AG04449 (cell line): ENCODE data around the gene GIMAP8.
"Not testable (repeated sequence)": the region's sequence is repeated elsewhere in the genome, so short reads cannot be mapped to it uniquely, and the experiment has no call there.

Experiments used
- CTCF ChIA-PET: fragments of 350-600 bp; formaldehyde crosslinking; extraction: SDS; loops from one replicate; lab custom pipeline; 2021; ENCODE audit warnings: antibody characterized with exemption; lab: Yijun Ruan, JAX
- POLR2A ChIA-PET: fragments of 400-600, 350-600 bp; formaldehyde crosslinking; extraction: SDS; loops from one replicate; lab custom pipeline; 2020; ENCODE audit warnings: antibody characterized with exemption, inconsistent platforms; lab: Yijun Ruan, JAX
- DNase-seq: peaks from one replicate; pipeline ENCODE4 v3.0.0-alpha.2; 2010; ENCODE audit warnings: low read depth, low spot score
- H3K4me3 ChIP-seq: 2 replicates; pipeline ENCODE4 v1.5.1; 2011; ENCODE audit warnings: low read depth, mild to moderate bottlenecking, control low read depth, low read length
- TF ChIP-seq, protein P1 (sequence below): IDR thresholded peaks from one replicate; pipeline ENCODE4 v1.5.1; 2011; ENCODE audit warnings: mild to moderate bottlenecking, moderate library complexity, low read length, control low read depth, inconsistent platforms; ENCODE audit not compliant: insufficient read depth; ENCODE audit errors: missing control alignments

GIMAP8 gene

DNA sequence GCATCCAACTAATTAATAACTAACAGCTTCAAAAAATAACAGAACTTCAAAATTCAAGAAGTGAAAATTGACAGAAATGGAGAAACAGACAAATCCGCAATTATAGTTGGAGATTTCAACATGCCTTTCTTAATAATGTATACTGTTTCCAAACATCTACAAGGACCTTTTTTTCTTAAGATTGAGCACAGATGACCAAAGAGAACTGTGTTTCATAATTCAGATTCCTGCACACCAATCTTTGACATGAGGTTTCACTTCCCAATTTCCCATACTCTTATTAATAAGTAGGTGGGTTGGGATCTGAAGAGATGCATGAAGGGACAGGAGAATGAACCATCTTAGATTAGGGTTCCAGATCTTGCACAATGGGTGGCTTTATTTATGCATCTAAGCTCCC lies 39.4 kb downstream of the GIMAP8 start:
- H3K4me3 ChIP-seq: no peak overlapping the region
- no peak for DNase-seq
- ChIA-PET POLR2A (no interaction called here), CTCF (no interaction called here)
- TF ChIP-seq, protein P1, sequence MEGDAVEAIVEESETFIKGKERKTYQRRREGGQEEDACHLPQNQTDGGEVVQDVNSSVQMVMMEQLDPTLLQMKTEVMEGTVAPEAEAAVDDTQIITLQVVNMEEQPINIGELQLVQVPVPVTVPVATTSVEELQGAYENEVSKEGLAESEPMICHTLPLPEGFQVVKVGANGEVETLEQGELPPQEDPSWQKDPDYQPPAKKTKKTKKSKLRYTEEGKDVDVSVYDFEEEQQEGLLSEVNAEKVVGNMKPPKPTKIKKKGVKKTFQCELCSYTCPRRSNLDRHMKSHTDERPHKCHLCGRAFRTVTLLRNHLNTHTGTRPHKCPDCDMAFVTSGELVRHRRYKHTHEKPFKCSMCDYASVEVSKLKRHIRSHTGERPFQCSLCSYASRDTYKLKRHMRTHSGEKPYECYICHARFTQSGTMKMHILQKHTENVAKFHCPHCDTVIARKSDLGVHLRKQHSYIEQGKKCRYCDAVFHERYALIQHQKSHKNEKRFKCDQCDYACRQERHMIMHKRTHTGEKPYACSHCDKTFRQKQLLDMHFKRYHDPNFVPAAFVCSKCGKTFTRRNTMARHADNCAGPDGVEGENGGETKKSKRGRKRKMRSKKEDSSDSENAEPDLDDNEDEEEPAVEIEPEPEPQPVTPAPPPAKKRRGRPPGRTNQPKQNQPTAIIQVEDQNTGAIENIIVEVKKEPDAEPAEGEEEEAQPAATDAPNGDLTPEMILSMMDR: no peak

DNA sequence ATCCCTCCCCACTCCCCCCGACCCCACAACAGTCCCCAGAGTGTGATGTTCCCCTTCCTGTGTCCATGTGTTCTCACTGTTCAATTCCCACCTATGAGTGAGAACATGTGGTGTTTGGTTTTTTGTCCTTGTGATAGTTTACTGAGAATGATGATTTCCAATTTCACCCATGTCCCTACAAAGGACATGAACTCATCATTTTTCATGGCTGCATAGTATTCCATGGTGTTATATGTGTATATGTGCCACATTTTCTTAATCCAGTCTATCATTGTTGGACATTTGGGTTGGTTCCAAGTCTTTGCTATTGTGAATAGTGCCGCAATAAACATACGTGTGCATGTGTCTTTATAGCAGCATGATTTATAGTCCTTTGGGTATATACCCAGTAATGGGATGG lies 43.0 kb downstream of the GIMAP8 start:
- POLR2A ChIA-PET, DNase-seq, CTCF ChIA-PET, H3K4me3 ChIP-seq: not testable (repeated sequence)

DNA sequence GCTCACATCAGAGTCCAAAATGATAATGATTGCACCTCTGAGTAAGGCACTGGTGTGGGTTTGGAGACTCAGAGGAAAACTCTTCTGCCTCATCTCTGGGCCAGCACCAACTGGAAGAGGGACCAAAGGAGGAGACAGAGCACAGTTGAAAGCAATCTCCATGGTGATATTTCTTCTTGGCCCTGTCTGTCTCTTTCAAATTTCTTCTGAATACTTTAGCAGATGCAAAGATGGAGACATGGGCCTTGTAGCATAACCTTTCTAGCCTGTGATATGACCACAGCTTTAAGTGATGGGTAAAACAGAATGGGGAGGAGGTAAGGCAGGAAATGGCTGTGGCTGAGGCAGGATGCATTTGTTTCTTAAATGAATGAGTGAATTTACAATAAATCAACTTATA lies 52.1 kb downstream of the GIMAP8 start:
- TF ChIP-seq, protein P1: no peak
- POLR2A ChIA-PET: no interaction called here
- DNase-seq: no peak
- CTCF ChIA-PET: no interaction called here
- no peak overlapping the region for H3K4me3 ChIP-seq

DNA sequence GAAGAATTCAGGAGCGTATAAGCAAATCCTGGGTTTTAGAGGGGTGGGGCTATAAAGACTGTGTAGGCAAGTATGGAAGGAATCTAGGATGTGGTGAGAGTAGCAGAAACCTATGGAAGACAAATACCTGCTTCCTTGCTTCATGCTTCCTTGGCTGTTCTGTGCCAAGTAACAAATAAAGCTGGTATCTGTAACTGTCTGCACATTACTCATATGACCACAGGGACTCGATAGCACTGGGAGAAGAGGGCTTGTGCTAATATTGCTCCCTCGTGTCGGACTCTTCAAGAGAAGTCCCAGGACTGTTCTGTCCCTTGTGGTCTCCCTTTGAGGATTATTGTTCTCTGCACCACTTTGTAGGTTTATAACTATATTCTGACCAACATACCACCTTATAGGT lies 52.7 kb downstream of the GIMAP8 start:
- POLR2A ChIA-PET: no interaction called here
- CTCF ChIA-PET: no interaction called here

DNA sequence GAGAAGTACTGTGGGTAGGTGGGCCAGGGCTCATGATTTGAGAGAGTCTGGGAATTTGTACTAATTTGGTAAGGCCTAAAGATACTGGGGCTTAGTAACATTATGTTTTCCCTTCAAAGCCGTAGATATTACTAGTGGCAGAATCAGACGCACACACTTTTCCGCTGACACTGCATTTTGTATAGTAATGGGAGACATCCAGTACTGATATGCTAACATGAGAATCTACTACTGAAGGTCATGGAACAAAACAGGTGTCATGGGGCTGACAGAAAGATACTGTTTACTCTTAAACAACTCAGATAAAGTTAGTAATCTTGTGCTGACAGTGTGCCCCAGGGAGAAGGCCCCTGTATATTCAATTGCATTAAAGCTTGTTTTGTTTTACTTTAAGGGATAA lies 53.2 kb downstream of the GIMAP8 start:
- TF ChIP-seq, protein P1: no peak
- POLR2A ChIA-PET: no interaction called here

More for the DNA sequence above, 52.7 kb downstream of the GIMAP8 start:
- H3K4me3 ChIP-seq: no peak overlapping the region
- DNase-seq: no peak
- TF ChIP-seq, protein P1: no peak

DNA sequence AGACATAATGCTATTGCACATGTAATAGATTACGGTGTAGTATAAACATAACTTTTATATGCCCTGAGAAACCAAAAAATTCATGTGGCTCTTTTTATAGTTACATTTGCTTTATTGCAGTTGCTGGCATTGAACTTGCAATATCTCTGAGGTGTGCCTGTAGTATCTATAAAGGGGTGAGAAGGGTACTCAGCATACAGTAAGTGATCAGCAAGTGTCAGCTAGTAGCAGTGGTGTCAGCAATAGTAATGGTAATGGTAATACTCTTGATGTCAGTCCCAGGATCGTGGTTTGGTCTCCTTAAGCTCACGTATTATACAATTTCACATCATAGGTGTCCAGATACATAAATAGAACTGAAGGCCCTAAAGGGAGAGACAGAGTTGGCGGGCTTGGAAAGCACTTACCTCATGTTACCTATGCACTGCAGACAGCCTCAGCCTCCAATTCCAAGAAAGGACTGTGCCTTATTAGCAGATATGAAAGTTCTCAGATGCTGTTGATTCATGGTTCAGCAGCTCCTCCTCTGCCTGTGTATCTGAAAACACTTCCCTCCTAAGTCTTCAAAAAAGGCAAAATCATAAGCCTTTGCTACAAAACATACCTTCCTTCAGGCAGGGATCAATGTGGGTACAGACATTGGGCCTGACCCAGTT lies 57.6 kb downstream of the GIMAP8 start:
- TF ChIP-seq, protein P1: no peak
- no peak for DNase-seq
- ChIA-PET POLR2A (no interaction called here), CTCF (no interaction called here)
- H3K4me3 ChIP-seq: no peak overlapping the region

More for the DNA sequence above, 53.2 kb downstream of the GIMAP8 start:
- no peak for DNase-seq
- no peak overlapping the region for H3K4me3 ChIP-seq
- CTCF ChIA-PET: no interaction called here

DNA sequence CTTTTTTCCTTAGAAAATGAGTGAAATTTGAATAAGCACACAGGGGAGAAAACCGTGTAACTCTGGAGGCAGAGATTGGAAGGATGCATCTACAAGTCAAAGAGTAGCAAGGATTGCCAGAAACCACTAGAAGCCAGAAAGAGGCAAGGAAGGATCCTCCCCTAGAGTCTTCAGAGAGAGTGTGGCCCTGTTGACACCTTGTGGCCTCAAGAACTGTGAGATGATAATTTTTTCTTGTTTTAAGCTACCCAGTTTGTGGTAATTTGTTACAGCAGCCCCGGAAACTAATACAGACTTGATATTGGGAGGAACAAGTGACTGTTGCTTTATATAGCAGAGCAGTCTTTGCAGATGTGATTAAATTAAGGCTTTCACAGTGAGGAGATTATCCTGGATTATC lies 60.6 kb downstream of the GIMAP8 start:
- ChIA-PET CTCF (no interaction called here), POLR2A (no interaction called here)
- DNase-seq: no peak
- H3K4me3 ChIP-seq: no peak overlapping the region
- TF ChIP-seq, protein P1: no peak
